Activated CD8-positive, alpha-beta memory T cell treated with anti-CD3 and anti-CD28 coated beads, Interleukin-2, amount 50 U/mL, for 1 hour (primary cell): ENCODE data around the gene HACE1.
"Not testable (repeated sequence)": the region's sequence is repeated elsewhere in the genome, so short reads cannot be mapped to it uniquely, and the experiment has no call there.

ENCODE experiments used
- DNase-seq: peaks from one replicate; pipeline ENCODE4 v3.0.0-alpha.2; 2020; ENCODE audit errors: extremely low read depth

The HACE1 gene

GRCh38 chr6:104859225-104860146 is at the start of gene HACE1:
HACE1 (minus strand) TSS chr6:104859919; CDS start chr6:104859642, 277 bp downstream.
- peak; percentile 53 for DNase-seq

- DNase-seq, result no peak
These were observed 49.3 kb upstream of the HACE1 start for GRCh38 chr6:104908888-104909525.

- no peak for DNase-seq
These were observed 48.5 kb upstream of the HACE1 start for GRCh38 chr6:104908031-104908887.

GRCh38 chr6:104898893-104899292 is 39.2 kb upstream of the HACE1 start:
- DNase-seq, result not testable (repeated sequence)

GRCh38 chr6:104896914-104897313 is 37.2 kb upstream of the HACE1 start:
- DNase-seq, result no peak

GRCh38 chr6:104888066-104888465 is 28.3 kb upstream of the HACE1 start:
- no peak for DNase-seq

GRCh38 chr6:104887350-104887749 is 27.6 kb upstream of the HACE1 start:
- DNase-seq, result no peak

GRCh38 chr6:104885518-104886043 is 25.9 kb upstream of the HACE1 start:
- DNase-seq, result no peak

GRCh38 chr6:104884867-104885517 is 25.3 kb upstream of the HACE1 start:
- DNase-seq, result no peak

- DNase-seq, result no peak
These were observed 22.4 kb upstream of the HACE1 start for GRCh38 chr6:104881964-104882668.

GRCh38 chr6:104862456-104862855 is 2.7 kb upstream of the HACE1 start:
- DNase-seq, result no peak

GRCh38 chr6:104860221-104860620 is 502 bp upstream of the HACE1 start:
- DNase-seq, result no peak

GRCh38 chr6:104858642-104859041 is 1.1 kb downstream of the HACE1 start:
- DNase-seq, result no peak

- no peak for DNase-seq
These were observed 4.2 kb downstream of the HACE1 start for GRCh38 chr6:104855507-104855906.

- not testable (repeated sequence) for DNase-seq
These were observed 12.0 kb downstream of the HACE1 start for GRCh38 chr6:104847721-104848120.

GRCh38 chr6:104843229-104843628 is 16.5 kb downstream of the HACE1 start:
- DNase-seq, result no peak

GRCh38 chr6:104837158-104837557 is 22.6 kb downstream of the HACE1 start:
- DNase-seq, result no peak

- not testable (repeated sequence) for DNase-seq
These were observed 23.2 kb downstream of the HACE1 start for GRCh38 chr6:104836479-104837020.

GRCh38 chr6:104835782-104836181 is 23.9 kb downstream of the HACE1 start:
- no peak for DNase-seq
